BJ (cell line): Measurements from ENCODE around the gene SAPCD1. TPM values are rescaled to one million over a fixed set of nuclear protein-coding genes. Genes with fewer than 3 reads are reported as not detected.

ENCODE experiments used
- CTCF ChIA-PET: fragments of 350-600 bp; formaldehyde crosslinking; extraction: SDS; loops from one replicate; lab custom pipeline; 2021; ENCODE audit warnings: antibody characterized with exemption, inconsistent platforms; lab: Yijun Ruan, JAX
- POLR2A ChIA-PET: fragments of 300-600 bp; sonication (Branson Sonifier 250); formaldehyde crosslinking; extraction: SDS; loops from one replicate; lab custom pipeline; 2021; ENCODE audit warnings: antibody characterized with exemption; lab: Charles Lee
- DNase-seq: peaks from one replicate; pipeline ENCODE4 v3.0.0-alpha.2; 2011; ENCODE audit warnings: low read depth
- H3K27me3 ChIP-seq: 2 replicates; pipeline ENCODE4 v1.6.0; 2011; ENCODE audit warnings: low read length; ENCODE audit not compliant: control insufficient read depth, insufficient read depth
- H3K36me3 ChIP-seq: 2 replicates; pipeline ENCODE4 v1.5.1; 2011; ENCODE audit warnings: low read length; ENCODE audit not compliant: control insufficient read depth, insufficient read depth
- H3K4me3 ChIP-seq: 2 replicates; pipeline ENCODE4 v1.5.1; 2011; ENCODE audit warnings: low read depth, mild to moderate bottlenecking, control low read depth, low read length
- CTCF ChIP-seq: IDR thresholded peaks from 2 replicates; pipeline ENCODE4 v1.5.1; 2011; ENCODE audit warnings: low read depth, mild to moderate bottlenecking, control low read depth, inconsistent platforms, low read length, moderate library complexity; ENCODE audit not compliant: insufficient read depth
- polyA plus RNA-seq: library from polyadenylated mRNA; depleted of rRNA; stranded (reverse); fragments of >200 nt; gene quantifications from 2 replicates; pipeline ENCODE4 v1.2.3, GENCODE V29; 2011

SAPCD1 gene
- polyA plus RNA-seq, 1 experiment: 1.2 TPM

- ChIA-PET POLR2A (no interaction called here), CTCF (interaction anchor here (0.6 kb wide), 1 partner anchor 81 kb away, joined by 3 read pairs; no protein-coding TSS in a partner anchor)
Observed at GRCh38 chr6:31722173-31722572, 40.3 kb upstream of the SAPCD1 start.

DNA sequence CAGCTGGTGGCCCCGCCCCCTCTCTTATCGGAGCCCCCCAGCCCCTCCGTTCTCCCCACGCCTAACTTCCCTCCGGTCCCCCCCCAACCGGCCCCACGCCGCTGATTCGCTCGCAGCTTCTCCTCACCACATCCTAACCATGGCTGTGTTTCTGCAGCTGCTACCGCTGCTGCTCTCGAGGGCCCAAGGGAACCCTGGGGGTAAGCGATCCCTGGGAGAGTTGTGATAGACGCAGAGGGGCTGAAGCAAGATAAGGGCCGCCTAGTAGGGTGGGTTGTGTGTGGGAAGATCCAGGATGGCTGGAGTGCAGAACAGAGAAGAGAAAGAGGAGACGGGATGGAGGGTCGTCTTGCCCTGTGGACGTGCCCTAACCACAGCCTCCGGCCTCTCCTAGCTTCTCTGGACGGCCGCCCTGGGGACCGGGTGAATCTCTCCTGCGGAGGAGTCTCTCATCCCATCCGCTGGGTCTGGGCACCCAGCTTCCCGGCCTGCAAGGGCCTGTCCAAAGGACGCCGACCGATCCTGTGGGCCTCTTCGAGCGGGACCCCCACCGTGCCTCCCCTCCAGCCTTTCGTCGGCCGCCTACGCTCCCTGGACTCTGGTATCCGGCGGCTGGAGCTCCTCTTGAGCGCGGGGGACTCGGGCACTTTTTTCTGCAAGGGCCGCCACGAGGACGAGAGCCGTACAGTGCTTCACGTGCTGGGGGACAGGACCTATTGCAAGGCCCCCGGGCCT is 39.0 kb upstream of the SAPCD1 start, which contains the start of gene MPIG6B:
MPIG6B (plus strand) TSS at position 129 of the 735 bp plus-strand sequence; CDS start at position 140, 11 bp downstream.
- no peak within 1 kb of the TSS for H3K4me3 ChIP-seq
- no peak for TF ChIP-seq CTCF
- ChIA-PET CTCF (interaction anchor here (1.2 to 1.7 kb wide), 2 partner anchors 9 to 46 kb away, joined by 4 to 6 read pairs; partner anchors contain the start of gene LY6G6D), POLR2A (no interaction called here)
- no peak for DNase-seq
- no peaks in the 10 kb centered on the region; the same call in none of the 2 replicates for H3K27me3 ChIP-seq
- peaks cover 6% of the 10 kb centered on the region for H3K36me3 ChIP-seq

More at GRCh38 chr6:31722173-31722572, 40.3 kb upstream of the SAPCD1 start:
- no peak overlapping the region for H3K4me3 ChIP-seq
- peaks cover 3% of the 10 kb centered on the region for H3K27me3 ChIP-seq
- DNase-seq: no peak
- peaks cover 6% of the 10 kb centered on the region for H3K36me3 ChIP-seq
- no peak for TF ChIP-seq CTCF

DNA sequence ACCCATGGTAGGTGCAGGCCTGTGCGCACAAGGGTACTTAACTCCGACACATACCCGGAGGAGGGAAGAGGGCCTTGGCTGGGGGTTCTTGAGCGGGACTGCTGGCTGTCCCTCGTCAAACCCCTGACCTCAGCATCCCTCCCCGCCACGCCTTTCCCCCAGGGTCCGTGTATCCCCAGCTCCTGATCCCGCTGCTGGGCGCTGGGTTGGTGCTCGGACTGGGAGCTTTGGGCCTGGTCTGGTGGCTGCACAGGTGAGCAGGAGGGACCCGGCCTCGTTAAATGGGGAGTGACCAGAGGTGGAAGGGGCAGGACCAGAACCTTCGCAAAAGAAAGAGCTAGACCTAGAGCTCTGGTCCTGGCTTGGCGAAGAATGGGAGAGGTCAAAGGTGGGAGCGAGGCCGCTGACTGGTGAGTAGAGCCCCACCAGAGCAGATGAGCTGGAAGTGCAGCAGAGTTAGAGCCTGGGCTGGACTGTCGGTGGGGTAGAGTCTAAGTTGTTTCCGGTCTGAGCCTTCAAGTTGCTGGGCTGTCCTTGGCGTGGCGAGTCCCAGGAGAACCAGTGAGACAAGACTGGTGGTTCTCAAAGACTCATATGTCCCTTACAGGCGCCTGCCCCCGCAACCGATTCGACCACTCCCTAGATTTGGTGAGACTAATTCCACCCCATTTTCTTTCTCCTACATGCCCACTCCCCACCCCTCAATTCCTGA is 38.3 kb upstream of the SAPCD1 start:
- POLR2A ChIA-PET: interaction anchor here (0.9 kb wide), 1 partner anchor 472 kb away, joined by 3 read pairs; no protein-coding TSS in a partner anchor
- DNase-seq: no peak
- TF ChIP-seq CTCF: no peak
- Histone ChIP-seq H3K27me3 (no peaks in the 10 kb centered on the region; the same call in 1 of the 2 replicates), H3K4me3 (no peak overlapping the region), H3K36me3 (peaks cover 6% of the 10 kb centered on the region)
- CTCF ChIA-PET: interaction anchor here (1.2 to 1.7 kb wide), 2 partner anchors 9 to 45 kb away, joined by 4 to 6 read pairs; partner anchors contain the start of gene LY6G6D

- no peak for TF ChIP-seq CTCF
- Histone ChIP-seq H3K36me3 (peaks cover 10% of the 10 kb centered on the region), H3K27me3 (no peaks in the 10 kb centered on the region), H3K4me3 (no peak overlapping the region)
- ChIA-PET CTCF (interaction anchor here (0.8 to 1.8 kb wide), 2 partner anchors 9 to 14 kb away, joined by 3 to 4 read pairs; no protein-coding TSS in a partner anchor), POLR2A (no interaction called here)
- no peak for DNase-seq
Observed at GRCh38 chr6:31725502-31726350, 36.7 kb upstream of the SAPCD1 start.
